Measurements from ENCODE around the gene SLC6A19. TPM values are rescaled to one million over a fixed set of nuclear protein-coding genes. Genes with fewer than 3 reads are reported as not detected.

SLC6A19 gene
- total and polyA plus RNA-seq, 2 of the 13 experiments (the other 11 are each of a cell fraction or from before 2014, with no cell fraction given), result 0.02 TPM; not detected in 1

DNA sequence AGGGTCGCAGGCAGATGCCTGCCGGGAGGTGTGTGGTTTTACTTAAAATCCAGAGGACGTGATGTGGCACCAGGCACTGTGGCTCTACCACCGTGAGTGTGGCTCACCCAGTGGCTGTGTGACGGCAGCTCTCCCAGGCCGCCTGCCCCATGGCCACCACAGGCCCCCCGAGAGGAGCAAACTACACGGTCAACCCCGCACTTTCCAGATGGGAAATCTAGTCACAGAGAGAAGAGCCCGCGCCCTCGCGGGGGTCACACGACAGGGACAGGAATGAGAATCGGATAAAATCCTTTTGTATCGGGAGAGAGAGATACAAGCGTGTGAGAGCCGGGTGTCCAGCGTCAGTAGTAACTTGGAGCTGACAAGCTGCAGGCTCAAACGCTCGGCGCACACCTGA is 69.0 kb downstream of the SLC6A19 start:
- in situ Hi-C loops (cut with HindIII; ENCODE audit: extremely low pct_ligation_motif_present, low pct_unique_long_range_greater_than_20kb) (no loop called here), intact Hi-C loops (cut with micrococcal nuclease; ENCODE audit: unreplicated experiment) (no loop called here)
- no TSS peak for BruUV-seq (replicated peaks)
- no peaks in the 10 kb centered on the region for H3K79me2 ChIP-seq (ENCODE audit: insufficient read depth, low read length)
- ATAC-seq (no peak), DNase-seq (ENCODE audit: low spot score) (no peak), FAIRE-seq (no peak)
- no peak overlapping the region for H3K27ac ChIP-seq (ENCODE audit: extremely low read length, insufficient read depth, low read length)
- no peak overlapping the region for H3K9ac ChIP-seq (ENCODE audit: insufficient read depth, low read depth, low read length)
- H3K27me3 ChIP-seq (ENCODE audit: control insufficient read depth in 1 of 2, insufficient read depth in 2 of 2, low read length in 2 of 2), result peaks cover 0 to 15% of the 10 kb centered on the region in 2 experiments; a peak in 2 of 5 replicates
- TF ChIP-seq, protein P1, sequence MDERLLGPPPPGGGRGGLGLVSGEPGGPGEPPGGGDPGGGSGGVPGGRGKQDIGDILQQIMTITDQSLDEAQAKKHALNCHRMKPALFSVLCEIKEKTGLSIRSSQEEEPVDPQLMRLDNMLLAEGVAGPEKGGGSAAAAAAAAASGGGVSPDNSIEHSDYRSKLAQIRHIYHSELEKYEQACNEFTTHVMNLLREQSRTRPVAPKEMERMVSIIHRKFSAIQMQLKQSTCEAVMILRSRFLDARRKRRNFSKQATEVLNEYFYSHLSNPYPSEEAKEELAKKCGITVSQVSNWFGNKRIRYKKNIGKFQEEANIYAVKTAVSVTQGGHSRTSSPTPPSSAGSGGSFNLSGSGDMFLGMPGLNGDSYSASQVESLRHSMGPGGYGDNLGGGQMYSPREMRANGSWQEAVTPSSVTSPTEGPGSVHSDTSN (CRISPR knock-in tag; IDR thresholded peaks at IDR 0.05), result no peak
- TF ChIP-seq CBX1 (IDR thresholded peaks at IDR 0.05; ENCODE audit: low read depth), result no peak
- TF ChIP-seq BHLHE40 (IDR thresholded peaks at IDR 0.05; ENCODE audit: low read length), result no peak
- TF ChIP-seq ISX (CRISPR knock-in tag; conservative IDR thresholded peaks at IDR 0.05), result no peak
- no peak for TF ChIP-seq ZIK1 (CRISPR knock-in tag; IDR thresholded peaks at IDR 0.05; ENCODE audit: borderline replicate concordance, low read depth)
- TF ChIP-seq, protein P2, sequence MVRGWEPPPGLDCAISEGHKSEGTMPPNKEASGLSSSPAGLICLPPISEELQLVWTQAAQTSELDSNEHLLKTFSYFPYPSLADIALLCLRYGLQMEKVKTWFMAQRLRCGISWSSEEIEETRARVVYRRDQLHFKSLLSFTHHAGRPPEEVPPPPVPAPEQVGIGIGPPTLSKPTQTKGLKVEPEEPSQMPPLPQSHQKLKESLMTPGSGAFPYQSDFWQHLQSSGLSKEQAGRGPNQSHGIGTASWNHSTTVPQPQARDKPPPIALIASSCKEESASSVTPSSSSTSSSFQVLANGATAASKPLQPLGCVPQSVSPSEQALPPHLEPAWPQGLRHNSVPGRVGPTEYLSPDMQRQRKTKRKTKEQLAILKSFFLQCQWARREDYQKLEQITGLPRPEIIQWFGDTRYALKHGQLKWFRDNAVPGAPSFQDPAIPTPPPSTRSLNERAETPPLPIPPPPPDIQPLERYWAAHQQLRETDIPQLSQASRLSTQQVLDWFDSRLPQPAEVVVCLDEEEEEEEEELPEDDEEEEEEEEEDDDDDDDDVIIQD (CRISPR knock-in tag; IDR thresholded peaks at IDR 0.05; ENCODE audit: low read depth), result no peak
- no peak for TF ChIP-seq AHR (CRISPR knock-in tag; IDR thresholded peaks at IDR 0.05)
- TF ChIP-seq KMT2B (CRISPR knock-in tag; IDR thresholded peaks at IDR 0.05), result no peak
- TF ChIP-seq FLYWCH1 (CRISPR knock-in tag; IDR thresholded peaks at IDR 0.05), result no peak
- no peak for TF ChIP-seq ZNF354B (CRISPR knock-in tag; IDR thresholded peaks at IDR 0.05)
- no peak for TF ChIP-seq ZNF260 (CRISPR knock-in tag; IDR thresholded peaks at IDR 0.05; ENCODE audit: borderline replicate concordance, low read depth)
- TF ChIP-seq RFX3 (CRISPR knock-in tag; IDR thresholded peaks at IDR 0.05), result no peak
- TF ChIP-seq, protein P3, sequence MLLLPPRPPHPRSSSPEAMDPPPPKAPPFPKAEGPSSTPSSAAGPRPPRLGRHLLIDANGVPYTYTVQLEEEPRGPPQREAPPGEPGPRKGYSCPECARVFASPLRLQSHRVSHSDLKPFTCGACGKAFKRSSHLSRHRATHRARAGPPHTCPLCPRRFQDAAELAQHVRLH (CRISPR knock-in tag; IDR thresholded peaks at IDR 0.05; ENCODE audit: borderline replicate concordance, low read depth), result no peak
- TF ChIP-seq, protein P4, sequence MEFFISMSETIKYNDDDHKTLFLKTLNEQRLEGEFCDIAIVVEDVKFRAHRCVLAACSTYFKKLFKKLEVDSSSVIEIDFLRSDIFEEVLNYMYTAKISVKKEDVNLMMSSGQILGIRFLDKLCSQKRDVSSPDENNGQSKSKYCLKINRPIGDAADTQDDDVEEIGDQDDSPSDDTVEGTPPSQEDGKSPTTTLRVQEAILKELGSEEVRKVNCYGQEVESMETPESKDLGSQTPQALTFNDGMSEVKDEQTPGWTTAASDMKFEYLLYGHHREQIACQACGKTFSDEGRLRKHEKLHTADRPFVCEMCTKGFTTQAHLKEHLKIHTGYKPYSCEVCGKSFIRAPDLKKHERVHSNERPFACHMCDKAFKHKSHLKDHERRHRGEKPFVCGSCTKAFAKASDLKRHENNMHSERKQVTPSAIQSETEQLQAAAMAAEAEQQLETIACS (CRISPR knock-in tag; IDR thresholded peaks at IDR 0.05), result no peak
- TF ChIP-seq SNRNP70 (IDR thresholded peaks at IDR 0.05; ENCODE audit: low read depth, low read length), result no peak
- TF ChIP-seq ZNF567 (CRISPR knock-in tag; IDR thresholded peaks at IDR 0.05; ENCODE audit: borderline replicate concordance), result no peak
- no peak for TF ChIP-seq POLR2AphosphoS5 (IDR thresholded peaks at IDR 0.05; ENCODE audit: low read depth, low read length)
- H3K4me2 ChIP-seq (ENCODE audit: low read depth, low read length), result no peak overlapping the region
- WGBS (ENCODE audit: low lambda C conversion rate), result 64% methylated on average over 21 of the region's 22 CpGs
- no peaks in the 10 kb centered on the region for H3K4me1 ChIP-seq (ENCODE audit: insufficient read depth, low read length)
- no peaks in the 10 kb centered on the region for H3K9me3 ChIP-seq (ENCODE audit: low read length)
- 0 out of 5 replicates have a peak, but pooled peaks cover 0 to 2% of the 10 kb centered on the region in 2 experiments for H3K36me3 ChIP-seq (replicated peaks in 1 of 2; ENCODE audit: control insufficient read depth in 1 of 2, insufficient read depth in 2 of 2, low read length in 2 of 2)
- H3K4me3 ChIP-seq (replicated peaks in 1 of 3; ENCODE audit: insufficient read depth in 1 of 3, low read depth in 2 of 3, low read length in 3 of 3), result no peak overlapping the region
- ChIA-PET POLR2A (no interaction called here), CTCF (ENCODE audit: low intra/inter-chr PET ratio, low total read pairs) (no interaction called here)
- H4K20me1 ChIP-seq (ENCODE audit: insufficient read depth, low read length), result no peaks in the 10 kb centered on the region
- no peak overlapping the region for H2AFZ ChIP-seq (ENCODE audit: low read length)

Measured in HepG2 (cell line).